Measurements from ENCODE around the gene NTNG1.
A peak's percentile ranks its signal among the peaks of the same experiment; 100 is the strongest.
"Not testable (repeated sequence)": the region's sequence is repeated elsewhere in the genome, so short reads cannot be mapped to it uniquely, and the experiment has no call there.

NTNG1 gene

DNA sequence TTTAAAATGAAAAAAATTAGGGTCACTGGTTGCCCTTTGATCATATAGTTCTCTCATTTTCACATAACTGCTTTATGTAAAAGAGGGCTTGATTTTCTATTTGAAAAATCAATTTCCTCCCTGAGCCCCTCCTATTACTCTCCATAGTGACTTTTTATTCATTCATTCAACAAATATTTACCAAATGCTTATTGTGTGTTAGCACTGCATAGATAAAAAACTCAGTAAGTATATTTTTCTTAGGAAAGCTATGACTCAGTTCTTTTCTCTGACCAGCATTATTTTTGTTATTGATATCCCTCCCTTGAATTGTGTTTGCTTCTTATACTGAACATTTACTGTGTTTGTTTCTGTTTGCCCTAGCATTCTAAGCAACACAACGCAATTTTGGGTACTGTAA is 59.8 kb downstream of the NTNG1 start:
- DNase-seq, result no peak

DNA sequence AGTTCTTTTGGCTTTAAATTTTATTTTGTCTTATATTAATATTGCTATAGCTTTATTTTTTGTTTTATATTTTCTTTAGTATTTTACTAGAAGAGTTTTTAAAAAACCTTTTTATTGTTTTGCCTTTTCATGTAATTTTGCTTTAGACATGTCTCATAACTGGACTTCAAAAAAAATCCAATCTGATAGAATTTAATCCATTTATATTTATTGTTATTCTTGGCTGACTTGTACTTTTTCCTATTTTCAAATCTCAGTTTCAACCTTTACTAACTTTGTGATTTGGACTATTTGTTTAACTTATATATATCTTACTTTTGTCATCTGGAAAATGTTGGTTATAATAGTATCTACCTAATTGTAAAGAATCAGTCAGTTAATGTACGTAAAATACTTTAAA is 61.2 kb downstream of the NTNG1 start:
- DNase-seq, result no peak

DNA sequence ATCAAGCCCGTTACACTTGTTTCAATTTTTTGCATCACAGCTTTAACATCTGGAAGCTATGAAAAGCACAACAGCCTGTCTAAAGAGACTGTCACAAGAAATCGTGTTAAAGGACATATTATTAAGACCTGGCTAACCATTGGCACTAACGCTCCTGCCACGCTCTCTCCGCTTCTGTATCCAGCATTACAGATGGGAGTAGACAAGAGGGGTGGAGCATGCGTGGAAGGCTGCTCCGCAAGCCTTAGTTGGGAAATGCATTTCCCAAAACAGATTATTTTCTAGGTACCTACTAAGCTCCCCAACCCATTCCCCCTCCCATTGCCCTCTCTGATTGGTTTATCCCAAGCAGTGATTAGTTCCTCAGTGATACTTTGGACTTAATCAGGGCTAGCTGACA is 72.4 kb downstream of the NTNG1 start:
- DNase-seq, result no peak

DNA sequence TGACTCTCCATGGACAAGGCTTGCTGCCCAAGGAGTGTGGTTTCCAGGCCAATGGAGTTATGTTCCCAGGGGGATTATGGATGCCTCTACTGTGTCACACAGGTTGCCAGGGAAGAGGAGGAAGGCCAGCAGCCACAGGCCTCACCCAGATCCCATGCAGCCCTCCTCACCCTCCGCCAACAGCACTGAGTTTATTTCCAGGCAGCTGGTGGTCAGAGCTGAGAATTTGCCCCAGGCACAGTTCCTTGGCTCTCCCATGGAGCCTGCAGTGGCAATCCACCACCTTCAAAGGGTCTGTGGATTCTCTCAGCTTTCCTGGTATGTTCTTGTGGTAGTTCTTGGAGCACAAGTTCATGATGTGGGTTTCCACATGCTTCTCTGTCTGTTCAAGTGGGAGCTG is 79.2 kb downstream of the NTNG1 start:
- no peak for DNase-seq

DNA sequence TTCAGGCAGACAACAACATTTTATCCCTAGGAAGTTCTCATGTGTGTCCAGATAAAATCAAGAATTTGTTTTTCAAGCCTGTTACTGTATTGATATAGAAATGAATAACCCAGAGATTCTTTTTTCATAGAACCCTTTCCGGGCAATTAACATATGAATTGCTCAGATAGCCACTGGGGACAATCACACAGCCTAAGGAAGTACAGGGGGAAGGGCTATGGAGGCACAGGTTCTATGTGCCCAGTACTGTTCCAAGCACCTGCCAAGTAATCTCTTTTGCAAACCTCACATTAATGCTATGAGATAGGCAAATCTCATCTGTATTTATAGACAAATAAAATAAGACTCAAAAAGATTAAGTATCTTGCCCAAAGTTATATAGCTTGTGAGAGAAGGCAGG is 84.9 kb downstream of the NTNG1 start:
- no peak for DNase-seq

DNA sequence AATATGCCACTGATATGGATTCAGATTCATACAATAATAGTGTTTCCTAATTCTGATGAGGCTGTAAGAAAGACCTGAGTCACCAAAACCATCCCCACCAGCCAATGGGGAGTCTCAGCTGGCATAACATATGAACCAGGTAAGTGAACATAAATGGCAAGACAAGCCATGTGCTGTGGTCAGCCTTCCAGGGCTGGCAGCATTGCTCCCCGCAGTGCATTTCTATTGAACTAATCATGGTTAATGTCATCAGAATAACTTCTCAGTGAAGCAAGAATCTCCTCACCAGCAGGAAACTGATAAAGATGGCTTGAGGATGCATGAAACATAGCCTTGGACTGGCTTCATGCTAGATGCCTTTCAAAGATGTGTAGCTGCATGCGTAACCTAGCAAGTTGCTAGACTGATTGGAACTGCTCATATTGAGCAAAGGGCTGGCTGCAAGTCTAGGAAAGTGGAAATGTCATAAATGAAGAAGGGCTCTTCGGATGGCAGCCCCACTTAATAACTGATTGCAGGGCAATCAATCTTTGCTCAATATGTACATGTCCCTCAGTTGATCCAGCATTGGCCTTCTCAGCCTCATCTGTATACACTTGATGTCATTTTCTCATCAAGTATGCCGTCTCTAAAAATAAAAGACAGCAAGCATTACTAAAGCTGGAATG is 88.0 kb downstream of the NTNG1 start:
- no peak for DNase-seq

DNA sequence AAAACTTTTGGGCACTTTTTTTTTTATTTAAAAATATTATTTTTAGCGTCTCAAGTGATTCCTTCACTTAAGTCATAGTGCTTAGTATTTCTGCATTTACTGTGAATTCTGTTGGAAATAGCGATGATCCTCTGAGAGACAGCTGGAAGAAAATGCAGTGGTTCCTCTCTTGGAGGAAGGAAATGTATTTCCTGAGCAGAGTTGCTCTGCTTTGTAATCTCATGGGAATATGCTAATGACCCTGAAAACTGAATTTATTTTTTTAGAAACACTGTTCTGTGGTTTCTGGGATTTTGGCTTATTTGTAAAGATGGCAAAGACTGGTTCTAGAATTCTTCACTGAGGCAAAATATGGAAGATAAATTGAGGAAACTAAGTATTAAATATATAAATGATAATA is 88.9 kb downstream of the NTNG1 start:
- DNase-seq, result no peak

DNA sequence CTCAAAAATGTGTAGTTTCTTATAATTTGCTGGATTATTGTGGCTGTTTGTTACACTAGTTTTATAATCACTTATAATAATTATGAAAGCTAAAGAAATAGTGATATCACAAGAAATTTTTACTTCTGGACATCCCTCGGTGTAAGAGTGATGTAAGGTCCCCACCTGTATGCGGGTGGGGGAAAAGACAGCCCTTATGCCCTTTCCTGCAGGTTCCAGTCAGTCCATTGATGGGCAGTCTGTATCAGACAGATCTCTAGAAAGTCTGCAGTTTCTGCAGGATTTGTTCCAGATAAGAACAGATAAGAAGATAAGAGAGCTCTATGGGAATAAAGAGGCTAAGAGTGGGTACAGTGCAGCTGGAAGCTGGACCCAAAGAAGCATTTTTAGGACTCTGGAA is 89.3 kb downstream of the NTNG1 start:
- DNase-seq, result no peak

DNA sequence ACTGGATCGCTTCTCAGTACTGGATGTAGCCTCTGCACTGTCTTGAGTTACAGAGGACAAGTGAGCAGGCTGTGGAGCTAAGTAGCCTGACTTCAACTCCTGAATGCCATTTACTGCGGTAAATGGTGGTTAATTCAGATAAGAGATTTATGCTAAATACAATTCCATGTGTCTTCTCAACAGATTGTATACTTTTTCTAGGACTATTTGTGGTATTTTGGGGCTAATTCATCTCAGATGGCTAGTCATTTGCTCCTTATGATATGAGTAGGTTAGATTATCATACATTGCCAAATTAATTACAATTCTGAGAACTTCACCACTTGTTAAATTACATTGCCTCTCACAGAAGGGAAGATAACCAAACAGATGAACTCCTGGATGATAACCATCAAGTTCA is 90.5 kb downstream of the NTNG1 start:
- no peak for DNase-seq

DNA sequence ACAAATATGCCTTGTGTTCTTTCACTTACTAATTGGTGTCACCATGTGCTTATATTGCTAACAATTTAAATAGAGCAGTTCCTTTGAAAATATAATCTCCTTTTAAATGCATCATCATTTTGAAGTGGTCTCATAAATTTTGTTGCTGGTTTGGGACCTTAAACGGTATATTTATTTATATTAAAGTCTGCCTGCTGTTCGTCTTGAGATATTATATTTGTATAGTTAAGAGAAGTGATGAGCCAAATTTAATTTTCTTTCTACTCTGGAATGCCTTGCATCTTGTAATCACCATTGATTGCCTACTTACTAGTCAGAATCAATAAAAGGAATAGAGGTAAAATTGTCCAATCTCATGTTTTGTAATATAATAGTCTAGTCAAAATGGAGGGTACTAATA is 91.6 kb downstream of the NTNG1 start:
- no peak for DNase-seq

DNA sequence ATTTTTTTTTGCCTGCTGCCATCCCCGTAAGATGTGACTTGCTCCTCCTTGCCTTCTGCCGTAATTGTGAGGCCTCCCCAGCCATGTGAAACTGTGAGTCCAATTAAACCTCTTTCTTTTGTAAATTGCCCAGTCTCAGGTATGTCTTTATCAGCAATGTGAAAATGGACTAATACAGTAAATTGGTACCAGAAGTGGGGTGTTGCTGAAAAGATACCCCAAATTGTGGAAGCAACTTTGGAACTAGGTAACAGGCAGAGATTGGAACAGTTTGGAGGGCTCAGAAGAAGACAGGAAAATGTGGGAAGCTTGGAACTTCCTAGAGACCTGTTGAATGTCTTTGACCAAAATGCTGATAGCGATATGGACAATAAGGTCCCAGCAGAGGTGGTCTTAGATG is 95.9 kb downstream of the NTNG1 start:
- not testable (repeated sequence) for DNase-seq

DNA sequence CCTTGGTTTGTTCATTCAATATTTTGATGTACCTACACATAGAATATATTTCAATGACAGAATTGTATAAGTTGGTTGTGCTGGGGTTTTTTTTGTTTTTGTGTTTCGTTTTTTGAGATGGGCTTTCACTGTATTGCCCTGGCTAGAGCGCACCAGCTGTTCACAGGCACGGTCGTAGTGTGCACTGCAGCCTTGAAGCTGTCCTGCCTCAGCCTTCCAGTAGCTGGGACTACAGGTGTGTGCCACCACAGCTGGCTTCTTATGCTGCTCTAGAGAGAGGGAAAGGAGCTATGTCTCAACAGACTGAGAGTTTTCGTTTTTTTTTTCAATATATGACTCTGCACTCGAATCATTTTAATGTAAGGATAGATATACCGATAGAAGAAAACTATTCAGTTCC is 102.6 kb downstream of the NTNG1 start:
- no peak for DNase-seq

DNA sequence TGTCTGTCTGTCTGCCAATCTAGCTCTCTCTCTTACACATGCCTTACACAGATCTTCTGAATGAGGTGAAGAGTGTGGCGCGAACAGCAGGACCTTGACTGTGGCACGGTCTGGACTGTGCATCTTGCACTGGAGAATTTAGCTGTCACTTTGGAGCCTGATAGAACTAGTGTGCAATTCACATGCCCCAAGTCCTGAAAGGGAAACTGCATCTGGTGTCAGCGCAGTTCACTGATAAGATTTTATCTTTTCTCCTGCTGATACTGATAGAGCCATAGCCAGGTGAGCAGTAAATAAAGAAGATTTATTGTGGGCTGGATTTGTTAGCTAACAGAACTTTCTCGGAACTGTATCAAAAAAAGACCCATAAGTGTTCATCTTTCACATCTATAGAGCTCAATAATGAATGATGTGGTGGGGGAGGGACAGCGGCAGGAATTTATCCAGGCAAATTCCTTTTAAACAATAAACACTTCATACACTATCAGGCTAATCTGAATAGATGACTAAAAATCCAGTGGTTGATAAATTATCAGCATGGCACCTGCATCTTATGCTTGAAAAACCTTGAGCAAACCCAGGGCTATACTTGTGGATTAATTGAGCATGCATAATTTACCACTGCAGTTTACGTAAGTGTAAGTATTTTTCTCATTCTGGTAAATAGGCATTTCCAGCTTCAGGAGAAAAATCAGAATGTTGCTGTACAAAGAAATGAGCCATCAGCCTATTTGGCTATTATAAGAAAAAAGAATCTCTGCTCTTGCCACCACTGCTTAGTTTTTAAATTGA is 104.1 kb downstream of the NTNG1 start:
- no peak for DNase-seq

DNA sequence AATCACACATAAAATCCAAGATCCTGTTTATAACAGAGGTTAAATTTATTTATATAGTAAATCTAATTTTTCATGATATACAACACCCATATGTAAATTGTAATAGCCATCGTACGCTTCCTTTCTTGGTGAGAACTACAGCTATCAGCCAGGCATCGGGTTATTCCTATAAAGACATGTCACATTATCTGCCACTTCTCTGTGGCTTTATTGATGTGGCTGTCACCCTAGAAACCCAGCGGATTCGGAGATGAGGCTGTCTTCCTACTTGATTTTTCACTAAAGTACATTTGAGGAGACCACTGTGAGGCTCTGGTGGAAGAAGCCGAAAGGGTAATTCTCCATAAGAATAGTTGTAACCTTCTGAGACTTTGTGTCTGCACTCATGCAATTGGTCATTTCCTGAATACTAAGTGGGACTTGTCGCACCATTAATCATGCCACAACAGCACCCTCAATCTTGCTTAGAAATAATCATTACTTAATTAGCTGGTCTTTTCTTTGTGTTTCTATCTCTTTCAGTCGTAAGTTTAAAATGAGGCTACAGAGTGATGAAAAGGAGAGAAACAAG is 106.0 kb downstream of the NTNG1 start:
- DNase-seq, result no peak

DNA sequence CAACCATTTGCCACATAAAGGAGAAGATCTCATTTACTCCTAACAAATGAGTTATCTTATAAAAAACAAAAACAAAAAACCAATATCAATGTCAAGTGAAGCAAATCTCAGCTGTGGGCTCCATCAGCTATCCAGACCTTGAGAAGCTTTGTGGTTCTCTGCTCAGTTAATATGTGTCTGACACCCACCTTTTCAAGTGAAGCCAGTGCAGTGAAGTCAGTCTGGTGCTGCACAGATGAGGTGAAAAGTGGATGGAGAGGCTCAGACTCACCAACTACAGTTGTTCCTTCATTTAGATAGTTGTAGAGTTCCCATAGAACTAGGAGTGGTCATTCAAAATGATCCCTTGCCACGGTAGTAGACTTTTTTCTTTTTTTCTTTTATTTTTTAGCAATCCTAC is 106.8 kb downstream of the NTNG1 start:
- DNase-seq, result no peak

DNA sequence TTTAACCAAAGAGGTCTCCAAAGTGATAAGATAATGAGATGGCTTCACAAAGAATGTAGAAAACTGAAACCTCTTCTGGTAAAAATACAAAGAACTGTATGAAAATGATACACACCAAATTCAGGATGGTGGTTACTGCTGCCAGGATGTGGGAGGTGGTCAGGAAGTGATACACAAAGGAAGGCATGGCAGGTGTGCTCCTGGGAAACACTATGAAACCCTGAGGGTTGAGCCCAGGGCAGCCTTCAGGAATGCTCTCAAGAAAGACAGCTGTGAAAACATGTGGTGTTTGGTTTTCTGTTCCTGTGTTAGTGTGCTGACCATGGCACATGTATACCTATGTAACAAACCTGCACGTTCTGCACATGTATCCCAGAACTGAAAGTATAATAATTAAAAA is 109.3 kb downstream of the NTNG1 start:
- no peak for DNase-seq

DNA sequence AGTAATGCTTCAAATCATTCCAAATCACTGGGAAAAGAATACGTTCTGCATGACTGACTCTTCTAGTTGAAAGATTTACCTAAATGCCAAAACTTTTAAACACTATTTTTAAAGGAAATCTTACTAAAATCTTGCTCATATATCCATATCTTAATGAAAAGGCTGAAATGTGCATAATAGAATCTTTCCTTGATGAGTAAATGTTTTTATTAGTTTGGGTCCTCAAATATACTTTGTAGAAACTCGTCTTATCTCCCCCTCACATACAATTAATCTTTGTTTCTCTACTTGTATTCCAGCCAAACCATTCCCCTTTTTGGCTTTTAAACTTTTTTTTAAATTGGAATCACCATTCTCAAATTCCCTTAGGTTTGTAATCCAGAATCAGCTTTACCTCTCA is 110.2 kb downstream of the NTNG1 start:
- no peak for DNase-seq

DNA sequence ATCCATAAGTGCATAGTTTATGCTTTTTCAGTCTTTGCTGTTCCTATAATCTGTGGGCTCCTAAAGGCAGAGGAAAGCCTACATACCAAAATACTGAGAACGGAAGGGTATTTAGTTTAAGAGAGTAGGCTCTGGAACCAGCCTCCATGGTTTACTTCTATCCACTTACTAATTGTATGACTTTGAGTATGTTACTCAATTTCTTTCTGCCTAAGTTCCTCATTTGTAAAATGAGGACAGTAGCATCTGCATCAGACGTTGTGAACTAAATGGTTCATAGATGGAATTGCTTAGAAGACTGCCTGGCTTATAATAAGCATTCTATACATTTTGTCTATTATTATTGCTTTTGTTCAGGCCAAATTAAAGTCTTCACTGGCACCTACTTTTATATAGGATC is 111.0 kb downstream of the NTNG1 start:
- DNase-seq, result no peak

DNA sequence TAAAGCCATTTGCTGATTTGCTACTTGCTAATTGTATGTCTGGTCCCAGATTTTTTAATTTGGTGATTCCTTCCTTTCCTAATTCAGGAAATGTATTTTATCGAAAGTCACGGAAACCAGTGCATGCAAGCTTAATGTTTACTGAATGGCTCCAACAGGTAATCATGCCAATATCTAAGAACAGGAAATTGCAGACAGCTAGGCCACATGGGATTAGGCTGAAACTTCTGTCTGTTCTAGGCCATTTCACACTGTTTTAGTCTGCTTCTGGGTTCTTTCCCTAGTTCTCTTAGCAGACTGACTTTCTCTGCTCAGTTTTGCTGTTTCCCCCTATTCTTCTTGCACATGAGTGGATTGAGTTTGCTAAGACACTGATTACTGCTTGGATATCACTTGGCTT is 111.4 kb downstream of the NTNG1 start:
- DNase-seq, result no peak

DNA sequence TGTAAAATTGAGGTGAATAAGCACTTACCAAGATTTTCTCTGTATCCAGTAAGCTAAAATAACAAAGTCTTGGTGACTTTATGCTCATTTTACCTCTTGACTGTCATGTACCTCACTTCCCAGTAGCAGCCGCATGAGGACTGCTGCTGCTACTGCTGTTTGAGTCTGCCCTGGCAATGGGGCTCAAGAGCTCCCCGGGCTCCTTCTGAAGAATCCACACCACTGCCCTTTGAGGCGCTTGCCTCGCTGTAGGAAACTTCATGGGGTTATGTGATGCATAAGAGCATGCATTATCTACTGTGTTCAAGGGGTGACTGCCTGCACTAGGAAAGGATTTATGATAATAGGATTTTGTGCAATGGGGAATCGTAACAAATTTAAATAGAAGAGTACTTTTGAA is 113.5 kb downstream of the NTNG1 start:
- no peak for DNase-seq

DNA sequence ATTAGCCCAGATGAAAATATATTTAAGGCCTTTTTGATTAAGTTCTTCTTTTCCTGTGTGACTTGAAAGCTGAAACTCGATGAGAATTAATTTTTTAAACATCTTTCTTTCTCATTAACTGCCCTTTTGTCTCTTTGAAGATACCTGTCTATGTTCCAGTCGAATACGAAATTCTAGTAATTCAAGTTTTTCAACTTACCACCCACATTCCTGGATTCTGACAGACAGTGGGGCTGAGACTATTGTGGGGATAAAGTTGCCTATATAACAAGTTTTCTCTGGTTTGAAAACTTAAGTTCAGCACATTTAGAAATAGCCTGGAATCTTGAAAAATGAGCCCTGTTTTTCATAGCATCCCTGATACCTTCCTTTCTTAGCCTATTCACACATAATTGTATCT is 114.6 kb downstream of the NTNG1 start:
- no peak for DNase-seq

DNA sequence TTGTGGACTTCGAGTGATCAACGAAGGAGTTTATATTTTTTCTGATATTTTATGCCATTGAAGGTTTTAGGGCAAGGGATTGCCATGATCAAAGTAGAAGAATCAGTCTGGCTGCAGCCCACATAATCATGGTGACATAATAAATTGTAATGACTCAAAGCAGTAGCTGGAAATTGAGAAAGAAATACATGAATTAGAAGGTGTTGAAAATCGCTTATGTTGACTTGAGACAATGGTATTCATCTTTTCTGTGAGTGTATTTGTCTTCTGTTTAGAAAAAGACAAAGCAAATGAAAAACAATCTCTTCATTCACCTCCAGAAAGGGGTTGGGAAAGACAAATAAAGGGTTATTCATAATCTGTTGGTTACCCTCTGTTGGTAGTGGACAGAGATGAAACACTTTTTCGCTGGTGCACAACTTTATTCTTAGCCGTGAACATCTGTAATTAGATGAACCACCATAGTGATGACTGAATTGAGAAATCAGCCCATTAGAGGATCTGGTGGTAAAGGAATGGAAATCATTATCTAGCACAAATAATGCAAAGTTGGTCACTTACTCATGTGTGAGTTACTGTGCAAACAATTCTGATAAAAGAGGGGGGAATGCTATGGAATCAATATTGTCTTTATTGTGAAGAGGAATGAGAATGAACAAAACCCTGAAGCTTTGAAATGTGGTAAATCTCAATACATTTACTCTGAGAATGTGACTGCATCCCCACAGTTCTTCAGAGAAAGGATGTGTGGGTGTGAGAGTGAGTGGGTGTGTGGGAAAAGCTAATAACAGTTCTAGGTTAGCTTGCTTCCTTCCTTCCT is 121.8 kb downstream of the NTNG1 start:
- DNase-seq, result peak in 1 of 3 donors; percentile 3

DNA sequence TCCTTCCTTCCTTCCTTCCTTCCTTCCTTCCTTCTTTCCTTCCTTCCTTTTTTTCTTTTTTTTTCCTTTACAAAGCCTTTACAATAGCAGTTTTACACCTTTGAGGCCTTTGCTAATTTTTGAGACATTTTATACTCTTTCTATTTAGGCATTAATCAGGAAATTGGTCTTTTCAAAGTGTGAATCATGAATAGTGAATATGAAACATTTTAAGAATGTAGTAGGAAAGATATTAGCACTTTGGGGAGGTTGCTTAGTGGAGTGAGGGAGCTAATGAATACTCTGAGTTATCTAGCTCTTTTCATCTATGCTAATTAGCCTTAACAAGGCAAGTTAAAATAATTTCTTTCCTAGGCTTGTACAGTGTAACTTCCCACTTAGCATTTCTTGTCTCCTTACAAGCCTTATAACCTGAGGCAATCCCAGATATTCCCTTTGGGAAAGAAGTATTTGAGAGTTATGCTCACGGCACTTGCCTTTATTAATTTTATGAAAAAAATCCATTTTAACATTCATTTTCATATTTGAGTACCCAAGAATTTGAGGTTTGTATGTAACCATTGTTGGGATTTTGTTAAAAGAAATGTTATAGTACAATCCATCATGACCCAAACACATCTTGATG is 122.6 kb downstream of the NTNG1 start:
- DNase-seq, result no peak
